Cardiac muscle cell (in vitro differentiated cells and primary cell): ENCODE measurements around the gene EIF4B. TPM values are rescaled to one million over a fixed set of nuclear protein-coding genes. Genes with fewer than 3 reads are reported as not detected.

Source experiments
- DNase-seq, 2 donors: peaks; one replicate each; pipeline versions ENCODE4 v3.0.0 to v3.0.0-alpha.2; 2010 to 2017; ENCODE audit warnings: low read depth in 1 of 2, low spot score in 1 of 2
- H3K27ac ChIP-seq: fragments of 200-600 bp; sonication (generic); 2 replicates; pipeline ENCODE4 v1.5.1; 2016
- H3K27me3 ChIP-seq: fragments of 200-600 bp; sonication (generic); 2 replicates; pipeline ENCODE4 v1.6.0; 2016; ENCODE audit warnings: control low read depth
- H3K36me3 ChIP-seq: fragments of 200-600 bp; sonication (generic); 2 replicates; pipeline ENCODE4 v1.5.1; 2016; ENCODE audit warnings: control low read depth
- H3K4me1 ChIP-seq: fragments of 200-600 bp; sonication (generic); 2 replicates; pipeline ENCODE4 v1.8.1; 2017; ENCODE audit warnings: low read depth, mild to moderate bottlenecking, mixed run types
- H3K4me3 ChIP-seq: fragments of 200-600 bp; sonication (generic); 2 replicates; pipeline ENCODE4 v1.5.1; 2016; ENCODE audit warnings: mild to moderate bottlenecking
- H3K9me3 ChIP-seq: fragments of 200-600 bp; sonication (generic); 2 replicates; pipeline ENCODE4 v1.5.1; 2017; ENCODE audit warnings: low read depth, mild to moderate bottlenecking, control low read depth
- polyA plus RNA-seq: library from polyadenylated mRNA; unstranded; fragments of >200 nt; fragmentation: Nextera tagmentation; extraction: Ambion mirVana; gene quantifications from 2 replicates; pipeline ENCODE4 v1.2.1, GENCODE V29; 2016
- total RNA-seq: library from RNA; depleted of rRNA; stranded (reverse); fragments of >200 nt; gene quantifications from 2 replicates; pipeline ENCODE4 v1.2.3, GENCODE V29; 2016
- TF ChIP-seq, protein P1 (sequence below): IDR thresholded peaks from 2 replicates; pipeline ENCODE4 v1.5.1; 2012; ENCODE audit warnings: low read depth, mild to moderate bottlenecking, low read length

The EIF4B gene
- total and polyA plus RNA-seq, 2 experiments from 2014 or later, result 50.0 to 722 TPM

DNA sequence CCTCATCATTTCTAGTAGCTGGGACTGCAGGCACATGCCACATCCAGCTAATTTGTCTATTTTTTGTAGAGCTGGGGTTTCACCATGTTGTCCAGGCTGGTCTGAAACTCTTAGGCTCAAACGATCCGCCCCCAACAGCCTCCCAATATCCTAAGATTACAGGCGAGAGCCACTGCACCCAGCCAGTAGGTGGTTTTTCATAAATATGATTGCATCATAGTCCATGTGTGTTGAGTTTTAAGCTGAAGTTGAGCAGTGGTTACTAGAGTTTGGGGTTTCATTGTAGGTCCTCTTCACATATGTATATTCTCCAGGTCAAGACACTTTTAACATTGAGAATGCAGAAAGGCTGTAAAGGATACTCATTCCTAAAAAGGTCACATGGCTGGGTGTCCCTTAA, 30.5 kb downstream of the EIF4B start:
- H3K27ac ChIP-seq, result no peak overlapping the region
- H3K36me3 ChIP-seq, result peaks cover 68% of the 10 kb centered on the region
- H3K4me3 ChIP-seq, result no peak overlapping the region
- no peaks in the 10 kb centered on the region for H3K27me3 ChIP-seq
- no peaks in the 10 kb centered on the region for H3K9me3 ChIP-seq
- TF ChIP-seq, protein P1, sequence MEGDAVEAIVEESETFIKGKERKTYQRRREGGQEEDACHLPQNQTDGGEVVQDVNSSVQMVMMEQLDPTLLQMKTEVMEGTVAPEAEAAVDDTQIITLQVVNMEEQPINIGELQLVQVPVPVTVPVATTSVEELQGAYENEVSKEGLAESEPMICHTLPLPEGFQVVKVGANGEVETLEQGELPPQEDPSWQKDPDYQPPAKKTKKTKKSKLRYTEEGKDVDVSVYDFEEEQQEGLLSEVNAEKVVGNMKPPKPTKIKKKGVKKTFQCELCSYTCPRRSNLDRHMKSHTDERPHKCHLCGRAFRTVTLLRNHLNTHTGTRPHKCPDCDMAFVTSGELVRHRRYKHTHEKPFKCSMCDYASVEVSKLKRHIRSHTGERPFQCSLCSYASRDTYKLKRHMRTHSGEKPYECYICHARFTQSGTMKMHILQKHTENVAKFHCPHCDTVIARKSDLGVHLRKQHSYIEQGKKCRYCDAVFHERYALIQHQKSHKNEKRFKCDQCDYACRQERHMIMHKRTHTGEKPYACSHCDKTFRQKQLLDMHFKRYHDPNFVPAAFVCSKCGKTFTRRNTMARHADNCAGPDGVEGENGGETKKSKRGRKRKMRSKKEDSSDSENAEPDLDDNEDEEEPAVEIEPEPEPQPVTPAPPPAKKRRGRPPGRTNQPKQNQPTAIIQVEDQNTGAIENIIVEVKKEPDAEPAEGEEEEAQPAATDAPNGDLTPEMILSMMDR, result no peak
- H3K4me1 ChIP-seq, result no peaks in the 10 kb centered on the region
- no peak for DNase-seq

- TF ChIP-seq, protein P1, result no peak
- H3K4me3 ChIP-seq, result no peak overlapping the region
- H3K4me1 ChIP-seq, result no peaks in the 10 kb centered on the region
- no peaks in the 10 kb centered on the region for H3K27me3 ChIP-seq
- DNase-seq, result no peak
- H3K36me3 ChIP-seq, result peaks cover 44% of the 10 kb centered on the region
- H3K27ac ChIP-seq, result no peak overlapping the region
- H3K9me3 ChIP-seq, result no peaks in the 10 kb centered on the region
These were observed 33.6 kb downstream of the EIF4B start for GRCh38 chr12:53039851-53040250.

DNA sequence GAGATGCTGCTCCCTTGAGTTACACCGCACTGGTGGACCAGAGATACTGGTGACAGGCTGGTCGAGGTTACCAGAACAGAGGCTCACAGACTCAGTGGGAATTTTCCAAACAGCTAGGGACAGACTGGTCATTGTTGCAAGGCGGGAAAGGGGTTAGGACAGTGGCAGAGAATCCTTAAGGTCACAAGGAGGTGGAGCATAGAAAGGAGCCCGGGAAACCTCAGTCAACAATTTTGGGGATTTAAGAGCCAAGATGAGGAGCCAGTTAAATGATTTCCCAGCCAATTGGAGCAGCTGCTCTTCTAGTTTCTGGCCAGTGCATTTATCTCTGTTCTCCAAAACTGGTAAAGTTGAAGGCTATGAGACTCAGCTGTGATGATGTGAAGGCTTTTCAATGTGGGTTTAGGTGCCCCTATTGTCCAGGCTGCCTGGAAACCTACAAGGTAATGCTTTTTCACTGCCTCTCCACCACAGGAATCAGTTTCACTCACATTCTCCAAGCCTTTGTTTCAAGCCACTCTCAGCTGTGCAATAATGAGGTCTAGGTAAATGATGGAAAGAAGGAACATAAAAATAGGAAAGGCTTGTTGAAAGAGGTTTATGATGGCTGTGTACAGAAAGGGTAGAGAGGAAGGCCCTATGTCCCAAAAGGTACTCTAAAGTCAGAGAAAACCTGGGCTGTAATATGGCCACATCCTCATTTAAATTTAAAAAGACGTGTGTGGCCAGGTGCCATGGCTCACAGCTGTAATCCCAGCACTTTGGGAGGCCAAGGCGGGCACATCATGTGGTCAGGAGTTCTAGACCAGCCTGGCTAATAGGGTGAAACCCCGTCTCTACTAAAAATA, 36.6 kb downstream of the EIF4B start:
- Histone ChIP-seq H3K36me3 (peaks cover 22% of the 10 kb centered on the region), H3K4me1 (peaks cover 3% of the 10 kb centered on the region), H3K4me3 (no peak overlapping the region), H3K27me3 (no peaks in the 10 kb centered on the region), H3K9me3 (no peaks in the 10 kb centered on the region), H3K27ac (peak overlapping the region; percentile 58)
- no peak for DNase-seq
- TF ChIP-seq, protein P1, result no peak

GRCh38 chr12:53044052-53044581, 37.9 kb downstream of the EIF4B start:
- DNase-seq, result peak in 1 of 2 donors; percentile 47
- Histone ChIP-seq H3K9me3 (no peaks in the 10 kb centered on the region), H3K4me1 (peaks cover 14% of the 10 kb centered on the region), H3K27ac (no peak overlapping the region), H3K4me3 (no peak overlapping the region), H3K36me3 (peaks cover 9% of the 10 kb centered on the region), H3K27me3 (no peaks in the 10 kb centered on the region)
- TF ChIP-seq, protein P1, result no peak

- Histone ChIP-seq H3K27me3 (no peaks in the 10 kb centered on the region), H3K4me3 (no peak overlapping the region), H3K4me1 (peaks cover 24% of the 10 kb centered on the region), H3K36me3 (no peaks in the 10 kb centered on the region), H3K27ac (no peak overlapping the region), H3K9me3 (no peaks in the 10 kb centered on the region)
- TF ChIP-seq, protein P1, result no peak
- no peak for DNase-seq
These were observed 38.8 kb downstream of the EIF4B start for GRCh38 chr12:53044896-53045695.
